ENCODE measurements around the gene RPH3AL.
"Not testable (repeated sequence)": the region's sequence is repeated elsewhere in the genome, so short reads cannot be mapped to it uniquely, and the experiment has no call there.

Gene RPH3AL

GRCh38 chr17:172401-172800 is 180.2 kb downstream of the RPH3AL start:
- no peak for DNase-seq

DNA sequence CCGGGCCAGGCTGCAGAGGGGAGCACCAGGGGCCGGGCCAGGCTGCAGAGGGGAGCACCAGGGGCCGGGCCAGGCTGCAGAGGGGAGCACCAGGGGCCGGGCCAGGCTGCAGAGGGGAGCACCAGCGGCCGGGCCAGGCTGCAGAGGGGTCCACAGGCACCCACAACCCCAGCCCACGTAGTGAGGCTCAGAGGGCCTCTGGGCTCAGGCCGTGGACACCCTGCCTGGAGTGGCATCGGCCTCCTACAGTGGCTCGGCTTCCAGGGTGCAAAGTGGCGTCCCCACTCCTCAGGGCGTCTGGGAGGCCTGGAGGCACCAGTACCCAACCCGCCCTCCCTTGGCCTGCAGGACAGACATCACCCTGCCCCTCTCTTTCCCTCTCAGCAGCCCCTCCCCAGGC is 180.7 kb downstream of the RPH3AL start:
- DNase-seq: no peak

GRCh38 chr17:170130-170670 is 182.4 kb downstream of the RPH3AL start:
- no peak for DNase-seq

DNA sequence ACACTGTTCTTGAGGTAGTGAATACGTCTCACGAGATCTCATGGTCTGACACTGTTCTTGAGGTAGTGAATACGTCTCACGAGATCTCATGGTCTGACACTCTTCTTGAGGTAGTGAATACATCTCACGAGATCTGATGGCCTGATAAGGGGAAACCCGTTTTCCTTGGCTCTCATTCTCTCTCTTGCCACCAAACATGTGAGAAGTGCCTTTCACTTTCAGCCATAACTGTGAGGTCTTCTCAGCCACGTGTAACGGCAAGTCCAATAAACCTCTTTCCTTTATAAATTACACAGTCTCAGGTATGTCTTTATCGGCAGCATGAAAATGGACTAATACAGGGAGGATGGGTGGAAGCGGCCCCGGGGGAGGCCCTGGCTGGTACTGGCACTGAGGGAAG is 184.0 kb downstream of the RPH3AL start:
- not testable (repeated sequence) for DNase-seq

DNA sequence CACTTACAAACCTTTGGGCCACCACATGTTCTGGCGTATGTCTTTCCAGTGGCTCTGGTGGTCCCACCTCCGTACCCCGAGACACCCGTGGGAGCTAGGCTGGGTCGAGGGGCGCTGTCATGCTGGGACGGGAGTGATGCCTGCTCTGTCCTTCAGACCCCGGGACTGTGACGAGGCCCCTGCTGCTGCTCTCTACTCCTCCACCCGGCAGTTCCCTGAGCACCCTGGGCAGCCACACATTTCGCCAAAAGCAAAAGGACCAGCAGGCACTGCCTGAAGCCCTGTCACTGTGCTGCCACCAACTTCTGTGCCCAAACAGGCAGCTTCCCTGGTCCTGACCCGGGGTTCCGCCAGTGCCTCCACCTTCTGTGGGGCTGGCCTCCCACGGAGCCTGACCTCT is 186.7 kb downstream of the RPH3AL start:
- DNase-seq: no peak

DNA sequence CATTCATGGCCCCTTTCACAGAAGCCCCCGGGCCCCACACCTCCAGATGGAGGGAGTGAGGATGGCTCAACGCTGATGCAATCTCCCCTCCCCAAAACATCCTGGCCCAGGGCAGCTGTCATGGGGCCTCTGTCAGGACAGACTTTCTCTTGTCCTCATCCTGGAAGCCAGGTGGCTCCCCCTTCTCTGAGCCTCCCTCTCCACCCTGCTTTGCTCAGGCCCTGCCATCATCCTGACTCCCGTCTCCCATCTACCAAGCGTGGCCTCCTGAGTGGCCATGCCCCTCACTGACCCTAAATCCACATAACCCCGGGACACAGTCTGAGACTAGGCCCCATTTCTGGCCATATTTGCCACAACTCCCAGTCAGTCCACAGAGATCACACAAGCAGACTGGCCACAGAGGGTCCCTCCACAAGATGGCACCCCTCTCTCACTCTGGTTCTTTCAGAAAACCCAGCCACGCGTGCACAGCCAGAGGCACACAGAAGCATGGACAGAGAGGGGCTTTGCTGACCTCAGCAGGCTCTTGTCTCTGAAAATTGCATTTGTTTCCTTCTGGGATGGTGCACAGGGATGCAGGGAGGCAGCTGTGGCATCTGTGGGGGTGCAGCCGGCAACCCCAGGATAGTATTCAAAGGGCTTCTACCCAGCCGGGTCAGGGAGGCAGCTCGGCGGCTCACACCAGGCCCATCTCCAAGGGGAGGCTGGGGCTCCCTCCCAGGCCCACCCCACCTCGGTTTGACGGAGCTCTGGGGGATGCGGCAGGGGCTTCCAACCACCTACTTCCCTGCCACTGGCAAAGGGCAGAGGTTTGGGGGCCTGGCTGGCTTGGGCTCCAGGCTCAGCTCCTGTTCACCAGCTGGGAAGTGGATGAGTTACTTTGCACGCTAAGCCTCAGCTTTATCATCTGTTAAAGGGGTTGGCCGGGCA is 188.0 kb downstream of the RPH3AL start:
- peak; percentile 42 for DNase-seq

GRCh38 chr17:163514-164098 is 189.0 kb downstream of the RPH3AL start:
- DNase-seq: no peak

- DNase-seq: no peak
Observed at GRCh38 chr17:162689-163088, 189.9 kb downstream of the RPH3AL start.

Measured in fibroblast of skin of scalp (primary cell).